Vein endothelial cell (primary cell): ENCODE measurements around the gene NVL. TPM values are rescaled to one million over a fixed set of nuclear protein-coding genes. Genes with fewer than 3 reads are reported as not detected.

Experiments used
- small RNA-seq: library from RNA; depleted of rRNA; stranded (forward); fragments of <200 nt; gene quantifications from one replicate; pipeline ENCODE3, GENCODE V24; 2012
- total RNA-seq: library from RNA; depleted of rRNA; stranded (reverse); fragments of >200 nt; gene quantifications from 2 replicates; pipeline ENCODE4 v1.2.3, GENCODE V29; 2012

NVL gene
- total RNA-seq = 18.9 and 26.8 TPM in 2 replicates

DNA sequence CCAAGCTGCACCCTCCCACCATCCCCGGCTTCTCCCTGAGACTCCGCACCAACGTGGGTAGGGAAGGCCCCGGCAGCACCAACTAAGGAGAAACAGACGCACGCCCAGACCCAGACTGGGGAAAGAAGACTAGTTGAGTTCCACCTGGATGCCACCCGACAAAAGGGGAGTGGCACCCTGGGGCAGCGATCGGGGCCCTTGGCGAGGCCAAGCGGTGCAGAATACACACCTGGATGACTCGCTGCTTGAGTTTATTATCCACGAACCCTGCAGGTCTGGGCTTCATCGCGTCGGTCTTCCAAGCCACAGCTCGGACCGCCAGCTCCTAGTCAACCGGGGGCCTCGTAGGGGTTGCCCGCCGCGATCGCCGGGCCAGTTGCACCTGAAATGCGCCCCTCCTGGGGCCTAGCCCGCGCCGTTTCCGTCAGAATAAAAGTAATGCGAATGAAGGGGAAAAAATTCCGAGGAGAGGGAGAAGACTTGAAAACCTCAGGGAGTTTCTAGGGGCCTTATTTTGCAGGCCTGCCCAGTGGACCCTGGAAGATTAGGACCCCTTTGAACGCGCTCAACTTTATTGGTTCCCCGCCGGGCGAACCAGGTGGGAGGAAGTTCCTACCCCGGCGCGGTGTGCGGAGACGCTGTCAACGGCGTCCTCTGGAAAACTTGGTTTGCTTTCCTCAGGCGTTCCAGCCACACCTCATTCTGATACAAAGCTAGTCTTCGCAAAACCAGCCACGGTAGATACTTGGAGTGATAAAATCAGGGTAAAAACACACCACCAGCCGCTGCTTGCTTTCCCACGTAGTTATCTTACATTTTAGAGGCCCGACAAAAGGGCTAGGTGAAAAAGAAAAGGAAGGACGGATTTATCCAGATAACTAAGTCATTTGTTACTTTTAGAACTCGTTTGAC lies at the start of gene NVL:
TSS of gene NVL (minus strand) at position 331 of the 912 bp plus-strand sequence. CDS start at position 286, 45 bp downstream.

DNA sequence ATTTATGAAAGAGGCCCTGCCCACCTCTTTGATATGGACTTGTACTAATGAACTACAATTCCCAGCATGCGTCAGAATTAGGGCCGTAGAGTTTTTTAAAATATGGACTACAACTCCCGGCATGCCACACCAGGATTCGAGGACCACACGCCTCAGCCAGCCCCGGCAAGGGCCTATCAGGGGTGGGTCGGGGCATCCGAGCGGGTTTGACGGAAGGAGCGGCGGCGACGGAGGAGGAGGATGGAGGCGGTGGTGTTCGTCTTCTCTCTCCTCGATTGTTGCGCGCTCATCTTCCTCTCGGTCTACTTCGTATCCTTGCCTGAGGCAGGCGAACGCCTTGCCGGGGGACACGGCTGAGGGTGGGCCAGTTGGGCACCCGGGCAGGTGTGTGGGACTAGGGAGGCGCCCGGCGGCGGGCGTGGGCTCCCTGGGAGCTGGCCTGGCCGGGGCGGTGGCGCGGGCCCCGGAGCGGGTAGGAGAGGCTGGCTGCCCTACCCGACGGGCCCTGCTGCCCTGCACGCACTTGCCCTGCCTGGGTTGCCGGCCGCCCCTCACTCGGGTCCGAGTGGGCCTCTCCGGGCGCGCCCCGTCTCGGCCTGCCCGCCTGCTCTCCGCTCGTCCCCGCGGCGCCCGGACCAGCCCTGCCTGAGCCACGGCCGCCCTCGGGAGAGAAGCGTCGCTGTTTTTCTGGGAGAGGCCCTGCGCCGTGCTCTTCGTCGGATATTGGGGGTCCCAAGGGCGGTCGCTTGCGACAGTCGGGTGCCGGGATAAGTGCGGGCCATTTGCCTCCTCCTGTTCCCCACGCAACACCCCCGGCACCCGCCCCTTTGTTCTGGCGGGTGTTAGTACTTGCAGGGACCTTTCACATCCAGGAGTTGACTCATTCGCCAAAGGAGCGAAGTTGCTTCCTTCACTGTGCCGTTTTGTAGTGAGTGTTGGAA lies 27.0 kb upstream of the NVL start, which contains the start of gene CNIH4:
TSS of gene CNIH4 (plus strand) at position 195 of the 941 bp plus-strand sequence. CDS start at position 241, 46 bp downstream.

DNA sequence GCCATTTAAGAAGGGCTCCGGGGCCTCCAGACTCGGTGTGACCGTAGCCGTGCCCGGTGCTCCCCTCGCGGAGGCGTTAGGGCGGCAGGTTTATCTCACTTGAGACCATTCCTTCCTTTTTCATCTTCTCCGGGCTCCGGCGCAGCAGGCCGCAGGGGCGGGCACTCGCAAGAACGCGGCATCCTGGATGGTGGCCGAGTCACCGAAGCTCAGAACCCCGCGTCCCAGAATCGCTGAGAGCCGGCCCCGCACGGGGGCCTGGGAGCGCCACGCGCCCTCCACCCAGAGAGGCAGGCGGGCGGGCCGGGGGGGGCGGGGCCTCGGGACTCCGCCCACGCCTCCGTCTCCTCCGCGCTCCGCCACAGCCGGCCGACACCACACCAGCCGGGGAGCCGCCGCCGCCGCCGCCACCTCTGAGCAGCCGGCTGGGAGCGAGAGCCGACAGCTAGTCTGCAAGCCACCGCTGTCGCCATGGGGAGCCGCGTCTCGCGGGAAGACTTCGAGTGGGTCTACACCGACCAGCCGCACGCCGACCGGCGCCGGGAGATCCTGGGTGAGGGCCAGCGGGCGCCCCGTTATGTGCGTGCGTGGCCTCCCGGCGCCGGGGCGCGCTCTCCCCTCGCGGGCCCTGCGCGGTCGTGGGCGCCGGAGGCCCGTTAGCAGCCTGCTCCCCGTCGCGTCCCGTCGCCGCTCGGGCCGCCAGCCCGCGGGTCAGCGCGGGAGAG lies 146.9 kb downstream of the NVL start, which contains the start of gene DEGS1:
TSS of gene DEGS1 (plus strand) at position 375 of the 725 bp plus-strand sequence. CDS start at position 472, 97 bp downstream.

Small RNAs within 50 kb of the gene (small RNA-seq; reads per million reads assigned to genes)
- gene MIR320B2 = not detected
- gene RF00139 = 0.11 reads per million
- not detected for gene RNU6-1008P

Other genes with a start within 250 kb of the NVL start
- 57.5 and 62.9 TPM in 2 replicates for gene FBXO28, start 216.1 kb downstream of the NVL start, total RNA-seq
- gene DEGS1, start 146.9 kb downstream of the NVL start, total RNA-seq = 83.9 and 111 TPM in 2 replicates
- gene CNIH4, start 26.7 kb upstream of the NVL start, total RNA-seq = 66.6 and 78.0 TPM in 2 replicates
- gene WDR26, start 104.6 kb upstream of the NVL start, total RNA-seq = 73.2 and 80.1 TPM in 2 replicates